ENCODE measurements around the gene PDZD2. TPM values are rescaled to one million over a fixed set of nuclear protein-coding genes. Genes with fewer than 3 reads are reported as not detected.

The PDZD2 gene
- total RNA-seq, 3 donors from 2014 or later (not counting 1 experiment from before 2014, with no cell fraction given), result 0.50 to 1.3 (median 0.66) TPM

DNA sequence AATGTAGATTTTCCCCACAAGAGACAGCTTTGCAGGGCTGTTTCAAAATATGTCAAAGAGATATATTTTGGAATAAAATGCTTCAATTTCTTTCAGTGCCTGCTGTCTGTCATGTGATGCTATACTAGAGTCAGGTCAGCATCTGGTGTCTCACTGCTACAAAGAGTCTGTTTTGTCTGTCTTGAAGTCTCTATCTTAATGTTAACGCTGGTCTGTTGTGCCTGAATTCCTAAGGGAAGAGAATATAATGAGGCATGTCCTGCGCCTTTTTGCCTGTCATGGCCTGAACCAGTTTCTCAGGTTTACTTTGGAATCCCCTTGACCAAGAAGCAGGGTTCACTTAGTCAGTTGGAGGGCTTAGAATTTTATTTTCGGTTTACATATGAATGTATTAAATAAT lies 176.4 kb downstream of the PDZD2 start:
- no peak overlapping the region for H3K27ac ChIP-seq (ENCODE audit: low read length)
- no peaks in the 10 kb centered on the region for H3K9me3 Mint-ChIP-seq
- no peak overlapping the region for H3K4me3 Mint-ChIP-seq
- no peaks in the 10 kb centered on the region for H3K4me1 Mint-ChIP-seq
- DNase-seq (no peak), ATAC-seq (no peak)
- intact Hi-C loops (cut with micrococcal nuclease), result no loop called here
- no peaks in the 10 kb centered on the region for H3K27me3 Mint-ChIP-seq (ENCODE audit: low read depth in 2 of 2)
- TF ChIP-seq, protein P1, sequence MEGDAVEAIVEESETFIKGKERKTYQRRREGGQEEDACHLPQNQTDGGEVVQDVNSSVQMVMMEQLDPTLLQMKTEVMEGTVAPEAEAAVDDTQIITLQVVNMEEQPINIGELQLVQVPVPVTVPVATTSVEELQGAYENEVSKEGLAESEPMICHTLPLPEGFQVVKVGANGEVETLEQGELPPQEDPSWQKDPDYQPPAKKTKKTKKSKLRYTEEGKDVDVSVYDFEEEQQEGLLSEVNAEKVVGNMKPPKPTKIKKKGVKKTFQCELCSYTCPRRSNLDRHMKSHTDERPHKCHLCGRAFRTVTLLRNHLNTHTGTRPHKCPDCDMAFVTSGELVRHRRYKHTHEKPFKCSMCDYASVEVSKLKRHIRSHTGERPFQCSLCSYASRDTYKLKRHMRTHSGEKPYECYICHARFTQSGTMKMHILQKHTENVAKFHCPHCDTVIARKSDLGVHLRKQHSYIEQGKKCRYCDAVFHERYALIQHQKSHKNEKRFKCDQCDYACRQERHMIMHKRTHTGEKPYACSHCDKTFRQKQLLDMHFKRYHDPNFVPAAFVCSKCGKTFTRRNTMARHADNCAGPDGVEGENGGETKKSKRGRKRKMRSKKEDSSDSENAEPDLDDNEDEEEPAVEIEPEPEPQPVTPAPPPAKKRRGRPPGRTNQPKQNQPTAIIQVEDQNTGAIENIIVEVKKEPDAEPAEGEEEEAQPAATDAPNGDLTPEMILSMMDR (IDR thresholded peaks at IDR 0.05), result no peak
- H3K9me3 ChIP-seq (ENCODE audit: control insufficient read depth, insufficient read depth, low read length), result no peaks in the 10 kb centered on the region
- no peaks in the 10 kb centered on the region for H3K27me3 ChIP-seq (ENCODE audit: control insufficient read depth, insufficient read depth, low read length)
- no peaks in the 10 kb centered on the region for H3K4me1 ChIP-seq (ENCODE audit: control insufficient read depth, insufficient read depth, low read length)
- no peaks in the 10 kb centered on the region for H3K36me3 ChIP-seq (ENCODE audit: control insufficient read depth, insufficient read depth, low read length)
- WGBS (ENCODE audit: insufficient coverage), result 100% methylated on average over 2 of the region's 3 CpGs
- H3K4me3 ChIP-seq (ENCODE audit: low read length), result no peak overlapping the region
- H3K27ac Mint-ChIP-seq, result no peak overlapping the region
- H3K36me3 Mint-ChIP-seq, result no peaks in the 10 kb centered on the region

DNA sequence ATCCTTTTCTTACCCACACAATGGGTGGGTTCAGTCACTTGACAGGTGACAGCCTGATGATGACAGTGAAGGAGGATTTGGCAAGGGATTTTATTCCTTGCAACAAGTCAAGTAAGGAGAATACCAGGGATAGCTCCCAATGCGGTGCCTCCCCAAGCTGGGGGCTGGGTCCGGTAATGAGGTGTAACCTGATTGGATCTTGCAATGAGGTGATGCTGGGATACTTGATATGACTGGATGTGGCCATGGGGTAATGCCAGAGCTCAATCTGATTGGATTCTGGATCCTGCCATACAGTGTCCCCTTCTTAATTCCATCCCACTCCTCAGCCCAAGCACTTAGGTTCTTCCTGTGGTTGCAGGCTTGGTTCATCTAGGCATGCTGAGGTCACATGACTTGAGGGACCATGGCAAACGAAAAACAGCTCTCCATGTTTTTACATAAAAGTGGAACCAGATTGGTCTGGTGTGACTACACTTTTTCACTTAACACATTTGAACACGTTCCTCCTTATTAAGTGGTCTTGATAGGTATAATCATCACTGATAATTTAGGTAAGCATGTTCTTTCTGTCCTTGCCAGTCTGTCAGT lies 181.1 kb downstream of the PDZD2 start:
- no peak overlapping the region for H3K4me3 Mint-ChIP-seq
- TF ChIP-seq, protein P1 (IDR thresholded peaks at IDR 0.05), result no peak
- peaks cover 12 to 19% of the 10 kb centered on the region in 2 donors for H3K27me3 Mint-ChIP-seq (ENCODE audit: low read depth in 2 of 2)
- ATAC-seq (no peak), DNase-seq (no peak)
- Histone ChIP-seq H3K4me1 (ENCODE audit: control insufficient read depth, insufficient read depth, low read length) (no peaks in the 10 kb centered on the region), H3K4me3 (ENCODE audit: low read length) (no peak overlapping the region), H3K9me3 (ENCODE audit: control insufficient read depth, insufficient read depth, low read length) (no peaks in the 10 kb centered on the region), H3K27ac (ENCODE audit: low read length) (no peak overlapping the region), H3K36me3 (ENCODE audit: control insufficient read depth, insufficient read depth, low read length) (no peaks in the 10 kb centered on the region), H3K27me3 (ENCODE audit: control insufficient read depth, insufficient read depth, low read length) (no peaks in the 10 kb centered on the region)
- WGBS (ENCODE audit: insufficient coverage), result 53% methylated on average over 3 of the region's 4 CpGs
- H3K9me3 Mint-ChIP-seq, result no peaks in the 10 kb centered on the region
- intact Hi-C loops (cut with micrococcal nuclease), result no loop called here
- H3K36me3 Mint-ChIP-seq, result no peaks in the 10 kb centered on the region
- H3K4me1 Mint-ChIP-seq, result no peaks in the 10 kb centered on the region
- no peak overlapping the region for H3K27ac Mint-ChIP-seq

DNA sequence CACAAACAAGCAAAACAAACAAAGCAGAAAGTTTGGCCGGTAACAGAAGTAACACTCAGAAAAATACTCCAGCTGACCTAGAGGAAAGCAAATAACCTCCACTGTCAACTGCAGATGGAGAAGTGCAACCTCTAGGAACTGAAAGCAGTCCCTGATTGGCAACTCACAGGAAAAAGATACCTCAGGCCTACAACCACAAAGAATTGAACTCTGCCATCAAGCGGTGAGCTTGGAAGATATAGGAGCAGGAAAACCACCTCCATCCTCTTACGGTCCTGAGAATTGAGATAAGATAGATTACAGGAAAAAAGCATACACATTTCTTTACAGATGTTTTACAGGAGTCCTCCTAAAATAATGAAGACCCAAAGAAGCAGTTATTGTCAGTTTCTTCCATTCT lies 184.5 kb downstream of the PDZD2 start:
- Mint-ChIP-seq H3K36me3 (no peaks in the 10 kb centered on the region), H3K9me3 (no peaks in the 10 kb centered on the region), H3K4me3 (no peak overlapping the region), H3K27me3 (ENCODE audit: low read depth in 2 of 2) (peaks cover 16 to 21% of the 10 kb centered on the region in 2 donors), H3K27ac (no peak overlapping the region), H3K4me1 (peaks cover 0 to 7% of the 10 kb centered on the region in 2 donors)
- no peak overlapping the region for H3K4me3 ChIP-seq (ENCODE audit: low read length)
- no peaks in the 10 kb centered on the region for H3K4me1 ChIP-seq (ENCODE audit: control insufficient read depth, insufficient read depth, low read length)
- ATAC-seq, result no peak
- H3K9me3 ChIP-seq (ENCODE audit: control insufficient read depth, insufficient read depth, low read length), result no peaks in the 10 kb centered on the region
- no peak overlapping the region for H3K27ac ChIP-seq (ENCODE audit: low read length)
- WGBS (ENCODE audit: insufficient coverage), result 0% methylated on average over 1 of the region's 3 CpGs
- intact Hi-C loops (cut with micrococcal nuclease), result no loop called here
- TF ChIP-seq, protein P1 (IDR thresholded peaks at IDR 0.05), result no peak
- no peak for DNase-seq
- H3K27me3 ChIP-seq (ENCODE audit: control insufficient read depth, insufficient read depth, low read length), result no peaks in the 10 kb centered on the region
- no peaks in the 10 kb centered on the region for H3K36me3 ChIP-seq (ENCODE audit: control insufficient read depth, insufficient read depth, low read length)

Measured in natural killer cell (primary cell).